Hindlimb muscle (tissue), 1 donor: ENCODE results near the gene LBHD2. TPM values are rescaled to one million over a fixed set of nuclear protein-coding genes. Genes with fewer than 3 reads are reported as not detected.
A peak's percentile ranks its signal among the peaks of the same experiment; 100 is the strongest.
"Not testable (repeated sequence)": the region's sequence is repeated elsewhere in the genome, so short reads cannot be mapped to it uniquely, and the experiment has no call there.

Experiments
- DNase-seq: peaks from one replicate; pipeline ENCODE4 v3.0.0-alpha.2; 2013
- polyA plus RNA-seq: library from polyadenylated mRNA; unstranded; fragments of 120-200 nt; gene quantifications from one replicate; pipeline ENCODE4 v1.2.1, GENCODE V29; 2013; ENCODE audit not compliant: insufficient read length

Gene LBHD2
- polyA plus RNA-seq, 1 donor = not detected

DNA sequence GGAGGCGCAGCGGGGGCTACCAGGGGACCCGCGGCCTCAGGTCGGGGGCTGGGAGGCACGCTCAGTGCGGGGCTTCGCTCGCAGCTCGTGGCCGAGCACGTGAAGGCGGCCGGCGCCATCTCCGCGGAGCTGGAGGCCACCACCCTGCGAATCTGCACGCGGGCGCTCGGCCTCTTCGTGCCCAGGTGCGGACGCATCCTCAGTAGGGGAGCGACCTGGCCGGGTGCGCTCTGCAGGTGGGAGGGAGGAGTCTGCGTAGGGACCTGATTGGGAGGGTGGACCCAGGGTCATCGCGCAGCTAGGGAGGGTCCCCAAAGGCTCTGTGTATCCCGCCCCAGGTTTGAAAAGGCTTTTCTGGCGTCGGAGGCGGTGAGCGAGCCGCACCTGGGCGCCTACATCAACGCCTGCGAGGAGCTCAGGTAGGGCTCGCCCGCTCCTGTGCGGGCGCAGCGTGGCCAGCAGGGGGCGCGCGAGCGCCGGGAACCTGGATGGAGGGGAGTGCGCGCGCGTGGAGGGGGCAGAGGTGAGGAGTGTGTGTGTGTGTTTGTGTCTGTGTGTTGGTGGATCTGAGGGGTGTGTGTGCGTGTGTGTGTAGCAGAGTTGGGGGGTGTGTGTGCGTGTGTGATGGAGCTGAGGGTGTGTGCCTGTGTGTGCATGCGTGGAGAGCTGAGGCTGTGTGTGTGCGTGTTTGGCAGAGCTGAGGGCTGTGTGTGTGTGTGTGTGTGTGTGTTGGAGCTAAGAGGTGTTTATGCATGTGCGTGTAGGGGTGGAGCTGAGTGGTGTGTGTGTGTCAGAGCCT lies 20.8 kb downstream of the LBHD2 start:
- peak; percentile 76 for DNase-seq

DNA sequence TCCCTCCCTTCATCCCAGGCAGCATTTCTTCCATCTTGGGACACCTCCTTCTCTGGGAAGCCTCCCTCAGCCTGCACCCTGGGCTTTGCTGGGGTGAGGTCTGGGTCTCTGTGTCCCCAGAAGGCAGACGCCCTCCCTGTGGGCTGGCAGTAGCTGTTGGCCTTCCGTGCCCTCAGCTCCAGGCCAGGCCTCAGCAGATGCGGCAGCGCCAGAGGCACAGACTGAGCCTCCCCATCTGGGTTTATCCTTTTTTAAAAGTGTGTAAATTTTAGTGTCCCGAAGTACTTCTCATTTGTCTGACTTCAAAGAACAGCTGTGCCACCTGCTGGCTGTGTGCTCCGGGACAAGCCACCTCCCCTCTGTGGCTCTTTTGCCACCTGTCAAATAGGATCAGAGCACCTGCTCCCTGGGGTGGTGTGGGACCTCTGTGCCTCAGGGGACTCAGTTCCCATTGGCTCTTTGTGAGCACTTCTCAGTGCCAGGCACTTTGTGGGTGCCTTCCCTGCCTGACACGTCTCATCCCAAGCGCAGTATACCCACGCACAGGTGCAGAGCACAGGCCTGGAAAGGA lies 21.7 kb downstream of the LBHD2 start:
- DNase-seq = no peak

DNA sequence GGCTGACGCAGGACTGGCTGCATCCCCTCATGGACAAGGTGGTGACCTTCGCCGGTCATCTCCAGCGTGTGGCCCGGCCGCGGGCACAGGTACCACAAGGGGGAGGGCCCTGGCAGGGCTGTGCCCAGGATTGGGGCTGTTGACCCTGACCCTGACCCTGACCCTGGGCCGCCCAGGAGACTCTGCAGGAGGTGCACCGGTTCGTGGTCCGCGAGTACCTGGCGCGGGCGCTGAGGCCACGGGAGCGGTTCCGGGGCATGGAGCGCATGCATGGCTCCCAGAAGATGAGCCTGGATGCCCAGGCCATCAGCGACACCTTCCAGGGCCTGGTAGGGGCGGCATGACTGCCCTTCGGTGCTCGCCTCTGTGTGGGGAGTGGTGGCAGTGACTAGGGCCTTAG lies 23.4 kb downstream of the LBHD2 start:
- no peak for DNase-seq

DNA sequence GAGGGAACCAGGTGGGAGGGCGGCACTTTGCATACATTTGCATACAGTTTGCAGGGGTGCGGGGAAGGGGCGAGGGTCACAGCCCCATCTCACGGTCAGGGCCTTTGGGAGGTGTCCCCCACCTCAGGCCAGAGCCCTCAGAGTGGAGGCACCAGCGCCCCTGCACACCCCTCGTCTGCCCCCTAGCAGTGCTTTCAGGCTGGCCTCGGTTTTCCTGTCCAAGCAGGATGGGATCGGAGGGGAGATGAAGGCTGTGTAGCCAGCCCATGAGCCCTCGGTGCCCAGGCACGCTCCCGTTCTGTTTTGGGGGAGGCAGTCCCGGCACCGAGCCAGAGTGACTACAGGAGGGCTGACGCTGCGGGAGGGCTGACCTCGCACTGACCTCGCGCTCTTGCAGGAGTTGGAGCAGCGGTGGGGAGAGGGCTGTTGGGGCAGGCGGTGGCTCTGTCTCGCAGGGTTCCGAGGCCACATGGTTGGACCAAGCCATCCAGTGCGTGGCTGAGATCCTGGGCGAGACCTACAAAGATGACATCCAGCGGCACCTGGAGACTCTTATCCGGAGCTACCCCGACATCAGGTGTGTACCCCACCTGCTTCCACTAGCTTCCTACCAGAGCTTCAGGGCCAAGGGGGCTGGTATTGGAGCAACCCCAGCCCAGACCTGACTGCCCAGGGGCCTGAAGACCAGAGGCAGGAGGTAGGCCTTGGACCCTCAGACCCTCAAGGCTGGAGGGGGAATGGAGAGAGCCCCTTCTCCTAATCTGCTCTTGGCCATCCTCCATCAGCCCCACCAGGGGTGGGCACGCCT lies 24.1 kb downstream of the LBHD2 start:
- DNase-seq = no peak

DNA sequence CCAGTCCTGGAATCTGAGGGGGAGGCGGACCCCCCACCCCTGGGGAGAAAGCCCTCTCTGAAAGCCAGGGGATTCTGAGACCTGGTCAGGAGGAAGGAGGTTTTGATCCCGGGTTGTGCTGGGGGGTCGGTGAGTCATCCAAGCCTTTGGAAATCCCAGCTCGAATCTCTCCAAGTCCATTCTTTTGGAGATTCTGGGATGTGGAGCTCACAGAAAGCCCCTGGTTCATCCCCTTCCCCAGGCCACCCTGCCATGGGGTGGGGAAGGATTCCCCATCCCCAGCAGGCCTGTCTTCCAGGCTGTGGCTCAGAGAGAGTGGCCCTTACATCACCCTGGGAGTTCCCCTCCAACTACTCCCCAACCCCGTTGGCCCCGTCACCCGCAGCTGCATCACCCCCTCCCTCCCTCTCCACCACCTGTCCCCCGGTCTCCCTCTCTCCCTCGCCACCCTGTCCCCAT lies 24.8 kb downstream of the LBHD2 start:
- DNase-seq = peak; percentile 63

DNA sequence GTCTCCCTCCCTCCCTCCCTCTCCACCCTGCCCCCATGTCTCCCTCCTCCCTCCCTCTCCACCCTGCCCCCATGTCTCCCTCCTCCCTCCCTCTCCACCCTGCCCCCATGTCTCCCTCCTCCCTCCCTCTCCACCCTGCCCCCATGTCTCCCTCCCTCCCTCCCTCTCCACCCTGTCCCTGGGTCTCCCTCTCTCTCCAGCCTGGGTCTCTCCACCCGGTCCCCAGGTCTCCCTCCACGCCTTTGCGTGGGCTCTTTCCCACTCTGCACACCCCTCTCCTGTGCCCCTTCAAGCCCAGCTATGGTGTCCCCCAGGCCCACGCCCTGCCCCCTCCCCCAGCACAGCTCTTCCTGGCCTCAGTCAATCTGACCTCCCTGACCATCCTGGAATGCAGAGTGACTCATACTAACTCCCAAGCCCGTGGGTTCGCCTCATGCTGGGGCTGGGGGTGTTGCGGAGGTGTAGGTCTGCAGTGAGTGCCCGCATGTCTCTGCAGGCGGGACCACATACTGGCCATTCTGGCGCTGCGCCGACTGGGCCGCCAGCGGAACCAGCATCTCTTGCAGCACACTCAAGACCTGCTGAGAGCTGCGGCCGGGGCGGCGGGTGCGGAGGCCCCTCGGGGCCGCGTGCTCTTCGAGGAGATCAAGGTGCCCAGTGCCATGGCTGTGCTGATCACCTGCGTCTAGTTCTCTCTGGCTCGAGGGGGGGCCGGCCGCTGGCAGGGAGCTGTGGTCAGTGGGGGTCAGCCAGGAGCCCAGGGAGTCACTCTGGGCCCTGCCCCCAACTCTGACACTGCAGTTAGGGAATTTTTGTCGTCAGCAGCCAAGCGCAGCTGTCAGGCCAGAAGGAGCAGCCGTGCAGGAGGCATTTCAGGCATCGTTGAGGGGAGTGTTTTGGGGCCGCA lies 25.8 kb downstream of the LBHD2 start:
- peak; percentile 66 for DNase-seq

DNA sequence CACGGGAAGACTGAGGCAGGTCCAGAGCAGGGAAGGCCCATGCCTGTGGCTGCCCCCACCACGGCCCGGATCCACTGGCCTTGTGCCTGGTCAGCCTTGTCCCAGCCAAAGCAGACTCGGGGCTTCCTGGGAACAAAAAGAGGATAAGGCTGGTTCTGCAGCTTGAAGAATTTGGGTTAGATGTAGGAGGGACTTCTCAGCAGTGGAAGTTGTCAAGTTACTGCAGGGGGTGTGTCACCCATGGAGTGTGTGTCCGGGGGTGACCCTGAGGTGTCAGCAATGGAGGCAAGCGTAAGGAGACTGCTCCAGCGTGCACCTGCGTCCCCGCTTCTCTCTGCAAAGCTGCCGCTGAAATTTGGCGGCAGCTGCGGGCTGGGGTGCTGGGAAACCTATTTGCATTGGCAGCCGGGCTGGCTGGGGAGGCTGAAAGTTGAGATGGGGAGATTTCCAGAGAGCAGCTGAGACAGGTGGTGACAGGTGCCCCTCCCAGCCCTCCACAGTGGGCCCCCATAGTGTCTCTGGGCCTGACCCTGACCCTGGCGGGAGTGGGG lies 26.7 kb downstream of the LBHD2 start:
- peak; percentile 59 for DNase-seq

DNA sequence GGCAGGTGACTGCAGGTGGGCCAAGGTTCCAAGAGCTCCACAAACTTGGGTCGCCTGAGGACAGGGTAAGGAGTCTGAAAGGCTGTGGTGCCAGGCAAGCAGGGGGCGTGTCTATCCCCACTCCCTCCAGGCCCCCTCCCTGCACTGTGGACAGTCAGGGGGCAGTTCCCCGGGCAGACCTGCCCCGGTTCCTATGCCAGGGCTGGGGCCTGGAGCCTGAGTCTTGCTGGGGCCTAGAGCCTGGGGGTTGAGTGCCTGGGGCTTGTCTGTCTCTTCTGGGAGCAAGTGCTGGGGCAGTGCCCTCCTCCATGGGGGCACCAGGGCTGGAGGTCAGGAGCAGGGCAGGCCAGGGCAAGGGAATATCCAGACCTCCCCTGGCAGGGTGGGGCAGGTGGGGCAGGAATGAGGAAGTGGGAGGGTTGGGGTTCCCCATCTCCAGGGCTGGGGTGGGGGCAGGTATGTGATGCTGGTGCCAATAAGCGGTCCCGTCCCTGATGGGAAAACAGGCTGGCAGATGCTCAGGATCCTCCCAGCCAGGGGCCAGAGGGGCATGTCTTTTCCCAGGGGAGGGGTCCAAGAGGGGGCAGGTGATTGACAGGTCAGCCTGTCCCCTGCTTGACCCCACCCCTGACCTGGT lies 27.3 kb downstream of the LBHD2 start:
- DNase-seq = no peak

DNA sequence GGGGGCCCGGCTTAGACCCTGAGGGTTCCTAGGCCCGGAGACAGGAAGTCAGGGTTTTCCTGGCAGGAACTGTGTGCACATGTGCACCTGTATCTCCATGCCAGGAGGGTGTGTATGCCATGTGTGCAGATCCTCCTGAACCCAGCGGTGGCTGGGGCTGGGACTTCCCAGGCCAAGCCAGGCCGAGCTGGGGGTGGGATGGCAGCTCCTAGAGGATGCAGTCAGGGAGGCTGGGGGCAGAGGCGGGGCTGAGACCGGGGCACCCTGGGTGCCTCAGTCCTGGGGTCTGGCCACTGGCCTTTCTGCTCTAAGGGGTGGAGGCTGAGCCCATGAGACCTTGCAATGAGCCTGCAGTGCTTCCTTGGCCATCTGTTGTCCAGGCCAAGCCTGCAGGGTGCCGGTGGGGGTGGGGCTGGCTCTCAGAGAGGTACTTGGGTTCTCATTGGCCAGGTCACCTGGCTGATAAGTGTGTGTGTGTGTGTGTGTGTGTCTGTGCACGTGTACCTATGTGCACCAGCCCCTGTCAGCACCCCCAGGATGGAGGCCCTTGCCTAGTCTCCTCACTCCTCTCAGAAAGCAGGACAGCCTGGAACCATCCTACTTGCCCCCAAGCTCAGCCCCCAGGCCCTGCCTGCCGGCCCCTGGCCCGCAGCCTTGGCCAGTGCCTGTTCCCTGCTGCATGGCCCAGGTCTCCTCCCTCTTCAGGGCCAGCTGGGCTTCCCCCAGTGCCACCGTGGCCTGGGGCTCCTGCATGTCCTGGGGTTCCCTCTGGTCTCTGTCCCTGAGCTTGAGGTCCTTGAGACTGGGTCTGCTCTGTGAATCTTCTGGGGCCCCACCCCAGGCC lies 28.6 kb downstream of the LBHD2 start:
- DNase-seq = no peak

DNA sequence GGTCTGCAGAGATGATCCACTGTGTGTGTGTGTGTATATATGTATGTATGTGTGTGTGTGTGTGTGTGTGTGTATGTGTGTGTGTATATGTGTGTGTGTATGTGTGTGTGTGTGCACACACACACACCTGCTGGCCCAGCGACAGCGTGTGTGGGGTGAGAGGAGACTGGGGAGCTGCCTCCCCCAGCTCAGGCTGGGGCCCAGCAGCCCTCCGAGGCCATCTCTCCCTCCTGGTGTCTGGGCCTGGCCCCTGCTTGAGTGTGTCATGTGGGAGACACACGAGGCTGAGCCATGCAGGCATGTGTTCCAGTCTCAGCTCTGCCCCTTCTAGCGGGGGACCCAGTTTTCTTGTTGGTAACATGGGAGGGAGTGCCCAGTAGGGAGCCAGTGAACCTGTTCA lies 29.3 kb downstream of the LBHD2 start:
- DNase-seq = no peak

DNA sequence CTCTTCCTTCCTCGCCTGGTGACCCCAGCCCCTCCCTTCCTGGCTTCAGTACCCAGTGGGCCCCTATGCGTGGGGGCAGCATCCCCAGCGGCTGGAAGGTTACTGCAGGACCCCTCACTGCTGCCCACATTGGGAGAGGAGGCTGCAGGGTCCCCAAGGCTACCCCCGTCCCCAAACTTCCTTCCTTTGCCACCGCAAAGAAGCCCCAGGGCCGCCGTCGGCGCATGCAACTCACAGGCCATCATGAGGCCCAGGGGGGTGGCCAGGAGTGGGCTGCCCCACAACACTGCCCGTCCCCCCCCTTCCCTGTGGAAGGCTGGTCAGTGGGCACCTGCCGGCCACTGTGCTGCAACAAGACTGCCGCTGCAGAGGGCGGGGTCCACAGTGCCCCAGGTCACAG lies 29.8 kb downstream of the LBHD2 start:
- no peak for DNase-seq

DNA sequence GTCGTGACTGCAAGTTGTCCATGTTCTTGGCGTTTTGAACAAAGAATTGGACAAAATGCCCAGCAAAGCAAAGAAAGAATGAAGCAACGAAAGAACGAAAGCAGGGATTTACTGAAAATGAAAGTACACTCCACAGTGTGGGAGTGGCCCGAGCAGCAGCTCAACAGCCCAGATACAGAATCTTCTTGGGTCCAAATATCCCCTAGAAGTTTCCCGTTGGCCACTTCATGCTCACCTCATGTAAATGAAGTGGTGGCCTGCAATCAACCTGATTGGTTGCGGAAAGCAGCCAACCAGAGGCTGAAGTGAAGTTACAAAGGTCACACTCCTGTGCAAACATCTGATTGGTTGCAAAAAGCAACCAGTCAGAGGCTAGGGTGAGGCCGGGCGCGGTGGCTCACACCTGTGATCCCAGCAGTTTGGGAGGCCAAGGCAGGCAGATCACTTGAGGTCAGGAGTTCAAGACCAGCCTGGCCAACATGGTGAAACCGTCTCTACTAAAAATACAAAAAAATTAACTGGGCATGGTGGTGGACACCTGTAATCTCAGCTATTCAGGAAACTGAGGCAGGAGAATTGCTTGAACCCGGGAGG lies 31.2 kb downstream of the LBHD2 start:
- DNase-seq = not testable (repeated sequence)

DNA sequence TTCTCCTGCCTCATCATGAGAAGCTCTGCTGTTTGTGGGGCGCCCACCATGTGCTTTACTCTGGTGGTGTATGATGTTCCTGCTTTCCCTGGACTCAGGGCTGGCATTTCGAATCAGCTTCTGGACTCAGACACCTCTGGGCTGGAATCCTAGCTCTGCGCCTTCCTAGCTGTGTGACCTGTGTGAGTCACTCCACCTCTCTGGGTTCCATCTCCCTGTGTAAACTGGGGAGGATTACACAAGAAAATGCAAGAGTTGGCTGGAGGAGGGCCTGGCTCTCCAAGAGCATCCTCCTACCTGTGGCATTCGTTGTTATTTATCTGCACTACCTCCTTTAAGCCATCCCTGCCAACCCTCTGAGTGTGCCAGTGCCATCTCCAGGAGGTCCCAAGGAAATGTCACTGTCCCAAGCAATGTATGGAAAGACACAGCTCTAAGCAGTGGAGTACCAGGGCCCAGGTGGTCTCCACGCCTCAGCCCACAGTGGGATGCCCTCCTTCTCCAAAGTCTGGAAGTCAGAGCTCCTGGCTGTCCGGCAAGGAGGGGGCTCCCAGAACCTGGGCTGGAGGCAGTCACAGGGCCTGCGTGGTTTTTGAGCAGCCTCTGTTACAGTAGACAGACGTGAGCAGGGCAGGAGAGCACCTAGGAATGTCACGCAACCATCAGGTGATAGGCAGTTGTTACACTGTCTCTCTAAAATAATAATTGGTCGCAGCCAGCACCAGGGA lies 32.0 kb downstream of the LBHD2 start:
- no peak for DNase-seq

DNA sequence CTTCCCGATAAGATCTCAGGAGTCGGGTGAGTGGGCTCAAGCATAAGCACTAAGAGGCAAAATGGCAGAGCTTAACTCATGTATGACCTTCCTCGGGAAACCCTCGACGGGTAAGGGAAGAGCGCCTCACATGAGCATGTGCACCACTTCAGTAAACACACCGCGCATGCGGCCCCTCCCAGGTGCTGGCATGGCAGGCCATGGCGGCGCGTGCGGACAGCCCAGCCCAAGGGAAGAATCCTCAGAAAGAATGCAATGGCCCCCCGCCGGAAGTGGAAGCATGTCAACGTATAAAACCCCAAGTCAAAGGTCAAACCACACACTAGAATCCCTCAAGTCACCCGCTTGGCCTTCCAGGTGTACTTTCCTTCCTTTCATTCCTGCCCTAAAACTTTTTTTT lies 32.6 kb downstream of the LBHD2 start:
- no peak for DNase-seq

DNA sequence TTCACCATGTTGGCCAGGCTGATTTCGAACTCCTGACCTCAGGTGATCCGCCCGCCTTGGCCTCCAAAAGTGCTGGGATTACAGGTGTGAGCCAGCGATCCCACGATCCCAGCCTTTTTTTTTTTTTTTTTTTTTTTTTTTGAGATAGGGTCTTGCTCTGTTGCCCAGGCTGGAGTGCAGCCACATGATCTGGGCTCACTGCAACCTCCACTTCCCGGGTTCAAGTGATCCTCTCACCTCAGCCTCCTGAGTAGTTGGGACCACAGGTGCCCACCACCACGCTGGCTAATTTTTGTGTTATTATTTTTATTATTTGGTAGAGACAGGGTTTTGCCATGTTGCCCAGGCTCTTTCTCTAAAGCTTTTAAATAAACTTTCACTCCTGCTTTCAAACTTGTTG lies 33.5 kb downstream of the LBHD2 start:
- not testable (repeated sequence) for DNase-seq

DNA sequence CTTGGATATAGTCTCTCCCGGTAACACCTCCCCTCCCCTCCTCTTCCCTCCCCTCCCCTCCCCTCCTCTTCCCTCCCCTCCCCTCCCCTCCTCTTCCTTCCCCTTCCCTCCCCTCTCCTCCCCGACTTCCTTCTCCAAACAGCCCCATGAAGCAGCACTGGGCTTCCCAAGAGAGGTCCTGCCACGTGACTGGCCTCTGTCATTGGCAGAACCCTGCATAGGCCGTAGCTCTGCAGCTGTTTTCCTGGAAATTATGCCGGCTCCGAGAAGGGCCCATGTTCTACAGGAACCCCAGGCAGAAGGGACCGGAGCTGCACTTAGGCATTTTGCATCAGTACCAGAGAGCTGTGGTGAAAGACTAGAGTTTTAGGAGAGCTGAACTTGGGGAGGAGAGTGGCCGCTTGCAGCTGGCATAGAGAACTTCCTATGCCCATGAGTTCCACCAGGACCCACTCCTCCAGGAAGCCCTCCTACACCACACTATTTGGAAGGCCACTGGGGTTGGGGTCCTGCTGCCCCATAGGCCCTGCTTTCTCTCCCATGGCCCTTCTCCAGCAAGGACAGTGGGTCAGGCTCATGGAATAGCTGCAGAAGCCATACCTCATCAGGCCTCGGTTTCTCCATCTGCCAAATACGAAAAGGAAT lies 34.1 kb downstream of the LBHD2 start:
- peak; percentile 83 for DNase-seq

DNA sequence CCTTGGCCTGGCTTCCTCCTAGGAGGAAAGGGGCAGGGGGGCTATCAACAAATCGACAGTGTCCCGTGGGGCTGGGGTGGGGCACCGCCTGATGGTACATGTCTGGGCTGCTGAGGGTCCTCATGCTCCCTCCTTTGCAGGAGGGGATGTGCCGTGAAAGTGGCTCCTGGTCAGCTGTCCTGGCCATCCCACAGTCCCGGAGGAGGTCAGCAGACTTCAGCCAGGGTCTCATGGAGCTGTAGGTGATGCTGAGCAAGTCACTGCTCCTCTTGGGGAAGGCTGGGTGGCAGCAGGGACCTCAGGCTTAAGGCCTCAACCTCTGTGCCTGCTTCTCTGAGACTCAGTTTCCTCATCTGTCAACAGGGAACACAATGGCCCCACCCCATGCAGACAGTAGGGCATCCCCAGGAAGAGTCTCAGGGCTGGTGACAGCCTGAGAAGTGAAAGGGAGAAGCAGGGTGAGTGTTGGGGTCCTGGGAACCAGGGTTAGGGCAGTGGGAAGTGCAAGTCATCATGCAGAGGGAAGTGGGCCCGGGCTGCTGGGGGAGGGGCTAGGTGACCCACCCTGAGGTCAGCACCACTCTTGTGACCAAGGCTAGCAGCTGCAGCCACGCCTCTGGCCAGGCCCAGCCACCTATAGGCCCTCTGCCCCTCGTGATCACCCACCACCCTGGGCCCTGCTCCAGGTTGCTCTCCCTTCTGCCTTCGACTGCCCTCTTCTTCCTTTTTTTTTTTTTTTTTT lies 34.8 kb downstream of the LBHD2 start:
- DNase-seq = no peak

DNA sequence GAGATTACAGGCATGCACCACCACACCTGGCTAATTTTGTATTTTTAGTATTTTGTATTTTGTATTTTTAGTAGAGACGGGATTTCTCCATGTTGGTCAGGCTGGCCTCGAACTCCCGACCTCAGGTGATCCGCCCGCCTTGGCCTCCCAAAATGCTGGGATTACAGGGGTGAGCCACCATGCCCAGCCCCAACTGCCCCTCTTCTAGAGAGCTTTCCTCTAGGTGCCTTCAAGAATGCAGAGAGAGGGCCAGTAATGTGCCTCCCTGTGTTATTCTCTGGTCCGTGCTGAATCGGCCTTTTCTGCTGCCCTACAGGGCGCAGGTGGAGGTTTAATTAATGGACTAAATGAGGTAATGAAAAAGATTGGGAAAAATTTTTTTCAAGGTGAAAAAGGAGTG lies 35.5 kb downstream of the LBHD2 start:
- DNase-seq = not testable (repeated sequence)
